NCI-H1436 treated with DMSO at 0.1 percent for 48 hours (cell line): ENCODE results near the gene DMAC2.
"Not testable (repeated sequence)": the region's sequence is repeated elsewhere in the genome, so short reads cannot be mapped to it uniquely, and the experiment has no call there.

ENCODE experiments used
- DNase-seq: peaks from one replicate; lab custom pipeline; 2025; lab: John Stamatoyannopoulos, UW

Gene DMAC2

GRCh38 chr19:41442473-41443355 is 3.0 kb upstream of the DMAC2 start, which contains the start of gene ERICH4:
ERICH4 (plus strand) TSS chr19:41443156; CDS start chr19:41443170, 14 bp downstream.
- DNase-seq, result no peak

- no peak for DNase-seq
Measured at GRCh38 chr19:41441321-41441945, 1.7 kb upstream of the DMAC2 start.

GRCh38 chr19:41437944-41438574 is 1.7 kb downstream of the DMAC2 start:
- DNase-seq, result no peak

- DNase-seq, result no peak
Measured at GRCh38 chr19:41436674-41436951, 3.1 kb downstream of the DMAC2 start.

- no peak for DNase-seq
Measured at GRCh38 chr19:41435936-41436673, 3.6 kb downstream of the DMAC2 start.

GRCh38 chr19:41435376-41435775 is 4.3 kb downstream of the DMAC2 start:
- DNase-seq, result not testable (repeated sequence)

GRCh38 chr19:41434450-41434849 is 5.3 kb downstream of the DMAC2 start:
- DNase-seq, result no peak

- no peak for DNase-seq
Measured at GRCh38 chr19:41433171-41433570, 6.5 kb downstream of the DMAC2 start.

- no peak for DNase-seq
Measured at GRCh38 chr19:41431426-41432386, 8.0 kb downstream of the DMAC2 start.

GRCh38 chr19:41430922-41431321 is 8.8 kb downstream of the DMAC2 start:
- DNase-seq, result no peak

GRCh38 chr19:41428481-41428859 is 11.2 kb downstream of the DMAC2 start:
- DNase-seq, result no peak

- DNase-seq, result no peak
Measured at GRCh38 chr19:41427647-41428480, 11.8 kb downstream of the DMAC2 start.

- DNase-seq, result no peak
Measured at GRCh38 chr19:41426952-41427646, 12.6 kb downstream of the DMAC2 start, which contains the start of gene B3GNT8. B3GNT8 (minus strand) TSS chr19:41427374; CDS start chr19:41426778, 596 bp downstream.

- no peak for DNase-seq
Measured at GRCh38 chr19:41426116-41426841, 13.4 kb downstream of the DMAC2 start.

GRCh38 chr19:41425174-41426115 is 14.3 kb downstream of the DMAC2 start:
- no peak for DNase-seq

GRCh38 chr19:41424335-41425173 is 15.2 kb downstream of the DMAC2 start:
- DNase-seq, result no peak

- DNase-seq, result no peak
Measured at GRCh38 chr19:41422955-41423354, 16.8 kb downstream of the DMAC2 start.
